C4-2B (cell line): Measurements from ENCODE around the gene RASGEF1C.

Source experiments
- CTCF ChIP-seq: fragments of 450-650 bp; conservative IDR thresholded peaks from 2 replicates; pipeline ENCODE4 v1.5.1; 2017; ENCODE audit warnings: mild to moderate bottlenecking
- ZFX ChIP-seq: fragments of 450-650 bp; IDR thresholded peaks from 2 replicates; pipeline ENCODE4 v1.6.1; 2017

- no peak for TF ChIP-seq CTCF
- no peak for TF ChIP-seq ZFX
Measured at GRCh38 chr5:180157866-180158265, 51.1 kb downstream of the RASGEF1C start.
